ENCODE results near the gene RNF225. TPM values are rescaled to one million over a fixed set of nuclear protein-coding genes. Genes with fewer than 3 reads are reported as not detected.

The RNF225 gene
- total RNA-seq, 4 donors from 2014 or later, result not detected

DNA sequence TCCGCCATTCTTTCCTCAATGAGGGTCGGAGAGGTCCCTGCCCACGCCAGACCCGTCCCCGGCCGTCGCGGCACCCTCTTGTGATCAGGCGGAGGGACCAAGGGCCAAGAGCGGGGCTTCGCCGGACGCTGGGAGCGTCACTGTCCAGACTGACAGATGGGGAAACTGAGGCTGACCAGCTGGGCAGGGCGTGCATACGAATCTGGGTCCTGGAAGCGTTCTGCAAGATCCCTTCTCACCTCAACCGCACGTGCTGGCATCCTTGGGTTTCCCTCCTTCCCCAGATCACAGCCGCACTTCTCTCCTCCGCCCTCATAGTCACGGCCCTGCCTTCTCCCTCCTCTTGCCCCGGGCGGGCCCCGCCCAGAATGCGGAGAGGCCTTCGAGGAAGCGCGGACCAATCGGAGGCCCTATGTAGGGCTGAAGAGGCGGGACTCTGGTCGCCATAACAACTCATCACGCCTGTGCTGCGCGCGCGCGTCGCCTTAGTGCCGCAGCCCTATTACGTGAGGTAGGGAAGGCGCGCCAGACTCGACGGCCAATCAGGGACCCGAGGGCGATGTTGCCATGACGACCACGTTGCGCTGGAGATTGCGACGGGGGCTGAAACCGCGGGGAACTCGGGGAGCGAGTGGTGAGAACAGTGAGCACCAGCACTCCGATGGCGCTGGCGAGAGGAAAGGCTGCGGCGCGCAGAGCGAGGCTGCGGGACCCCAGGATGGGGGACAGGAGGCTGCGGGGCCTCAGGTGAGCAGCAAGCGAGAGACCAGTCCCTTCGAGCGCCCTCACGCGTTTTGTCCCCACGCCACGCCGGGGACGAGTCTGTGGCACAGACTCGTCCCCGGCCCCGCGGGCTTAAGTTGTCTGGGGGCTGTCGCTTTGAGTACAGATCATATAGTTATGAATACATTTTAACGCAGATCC, 5.7 kb downstream of the RNF225 start:
- TF ChIP-seq, protein P1, sequence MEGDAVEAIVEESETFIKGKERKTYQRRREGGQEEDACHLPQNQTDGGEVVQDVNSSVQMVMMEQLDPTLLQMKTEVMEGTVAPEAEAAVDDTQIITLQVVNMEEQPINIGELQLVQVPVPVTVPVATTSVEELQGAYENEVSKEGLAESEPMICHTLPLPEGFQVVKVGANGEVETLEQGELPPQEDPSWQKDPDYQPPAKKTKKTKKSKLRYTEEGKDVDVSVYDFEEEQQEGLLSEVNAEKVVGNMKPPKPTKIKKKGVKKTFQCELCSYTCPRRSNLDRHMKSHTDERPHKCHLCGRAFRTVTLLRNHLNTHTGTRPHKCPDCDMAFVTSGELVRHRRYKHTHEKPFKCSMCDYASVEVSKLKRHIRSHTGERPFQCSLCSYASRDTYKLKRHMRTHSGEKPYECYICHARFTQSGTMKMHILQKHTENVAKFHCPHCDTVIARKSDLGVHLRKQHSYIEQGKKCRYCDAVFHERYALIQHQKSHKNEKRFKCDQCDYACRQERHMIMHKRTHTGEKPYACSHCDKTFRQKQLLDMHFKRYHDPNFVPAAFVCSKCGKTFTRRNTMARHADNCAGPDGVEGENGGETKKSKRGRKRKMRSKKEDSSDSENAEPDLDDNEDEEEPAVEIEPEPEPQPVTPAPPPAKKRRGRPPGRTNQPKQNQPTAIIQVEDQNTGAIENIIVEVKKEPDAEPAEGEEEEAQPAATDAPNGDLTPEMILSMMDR (IDR thresholded peaks at IDR 0.05; ENCODE audit: low read depth), result no peak

DNA sequence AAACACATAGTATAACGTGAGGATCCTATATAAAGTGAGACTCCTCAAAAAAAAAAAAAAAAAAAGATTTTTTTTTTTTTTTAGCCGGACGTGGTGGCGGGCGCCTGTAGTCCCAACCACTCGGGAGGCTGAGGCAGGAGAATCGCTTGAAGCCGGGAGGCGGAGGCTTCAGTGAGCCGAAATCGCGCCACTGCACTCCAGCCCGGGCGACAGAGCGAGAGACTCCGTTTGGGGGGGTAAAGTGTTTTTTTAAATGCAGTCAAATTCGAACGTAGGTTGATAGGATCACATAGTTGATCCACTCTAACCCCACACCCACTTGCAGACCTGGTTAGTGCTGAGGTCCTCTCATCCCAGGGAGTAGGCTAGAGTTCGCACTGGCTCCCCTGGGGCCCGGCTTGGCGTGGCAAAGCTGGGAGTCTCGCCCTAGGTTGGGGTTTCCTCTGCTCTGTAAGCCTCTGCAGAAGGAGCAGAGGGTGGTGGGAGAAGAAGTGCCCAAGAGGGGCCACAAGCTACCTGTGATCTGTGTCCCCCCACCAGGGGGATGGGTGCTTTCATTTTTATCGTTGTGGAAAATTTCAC, 6.5 kb downstream of the RNF225 start:
- TF ChIP-seq, protein P1 (IDR thresholded peaks at IDR 0.05; ENCODE audit: low read depth), result no peak

DNA sequence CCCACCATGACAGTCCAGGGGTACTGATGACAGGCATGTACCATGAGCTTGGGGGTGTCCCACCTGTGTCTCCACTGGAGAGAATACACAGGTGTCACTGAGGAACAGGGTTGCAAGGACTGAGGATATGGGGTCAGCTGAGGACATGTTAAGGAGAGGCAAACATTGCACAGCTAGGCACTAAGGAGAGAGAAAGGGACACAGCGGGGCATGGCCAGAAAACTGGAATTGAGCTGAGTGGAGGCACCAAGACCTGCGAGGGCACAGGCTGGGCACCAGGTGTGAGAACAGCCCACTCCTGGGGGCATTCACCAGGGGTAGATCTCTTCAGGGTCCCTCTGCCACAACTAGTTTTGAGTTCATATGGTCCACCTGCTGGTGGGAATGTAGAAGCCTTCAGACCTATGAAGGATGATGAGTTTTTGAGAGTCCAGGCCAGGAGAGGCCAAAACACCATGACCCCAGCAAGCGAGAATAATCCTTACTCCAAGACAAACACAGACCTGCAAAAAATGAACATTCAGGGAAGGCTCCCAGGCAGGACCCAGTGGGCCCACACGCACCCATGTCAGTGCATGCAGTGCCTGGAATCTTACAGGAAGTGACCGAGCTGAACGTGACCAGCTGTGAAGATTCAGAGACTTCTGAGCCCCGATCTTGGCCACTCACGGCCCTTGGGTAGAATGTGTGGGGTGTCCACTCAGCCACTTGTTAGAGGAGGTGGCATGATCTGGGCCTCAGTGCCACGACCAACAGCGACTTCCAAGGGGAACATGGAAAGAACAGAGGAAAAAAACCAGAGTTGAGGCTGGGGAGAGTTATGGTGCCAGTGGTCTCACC, 11.6 kb downstream of the RNF225 start:
- TF ChIP-seq, protein P1 (IDR thresholded peaks at IDR 0.05; ENCODE audit: low read depth), result no peak

DNA sequence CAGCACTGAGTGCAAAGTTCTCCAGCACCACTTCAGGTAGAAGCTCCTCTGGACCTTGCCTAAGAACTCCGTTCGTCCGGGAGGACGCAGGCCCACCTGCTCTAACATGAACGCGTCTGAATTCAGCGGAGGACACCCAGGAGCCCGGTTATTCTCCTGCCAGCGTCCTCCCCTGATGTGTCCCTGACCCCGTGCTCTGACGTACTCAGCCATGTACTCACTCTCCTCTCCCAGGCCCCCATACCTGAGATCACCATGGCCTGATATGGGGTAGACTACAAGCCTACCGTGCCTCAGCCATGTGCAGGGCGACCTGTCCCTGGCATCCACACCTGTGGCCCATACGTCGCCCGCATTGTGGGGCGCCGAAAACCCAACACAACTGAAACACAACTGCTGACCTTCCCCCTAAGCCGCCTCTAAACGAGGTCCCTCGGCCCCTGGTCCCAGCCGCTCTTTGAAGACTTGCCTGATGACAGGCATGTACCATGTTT, 12.2 kb downstream of the RNF225 start:
- TF ChIP-seq, protein P1 (IDR thresholded peaks at IDR 0.05; ENCODE audit: low read depth), result no peak

DNA sequence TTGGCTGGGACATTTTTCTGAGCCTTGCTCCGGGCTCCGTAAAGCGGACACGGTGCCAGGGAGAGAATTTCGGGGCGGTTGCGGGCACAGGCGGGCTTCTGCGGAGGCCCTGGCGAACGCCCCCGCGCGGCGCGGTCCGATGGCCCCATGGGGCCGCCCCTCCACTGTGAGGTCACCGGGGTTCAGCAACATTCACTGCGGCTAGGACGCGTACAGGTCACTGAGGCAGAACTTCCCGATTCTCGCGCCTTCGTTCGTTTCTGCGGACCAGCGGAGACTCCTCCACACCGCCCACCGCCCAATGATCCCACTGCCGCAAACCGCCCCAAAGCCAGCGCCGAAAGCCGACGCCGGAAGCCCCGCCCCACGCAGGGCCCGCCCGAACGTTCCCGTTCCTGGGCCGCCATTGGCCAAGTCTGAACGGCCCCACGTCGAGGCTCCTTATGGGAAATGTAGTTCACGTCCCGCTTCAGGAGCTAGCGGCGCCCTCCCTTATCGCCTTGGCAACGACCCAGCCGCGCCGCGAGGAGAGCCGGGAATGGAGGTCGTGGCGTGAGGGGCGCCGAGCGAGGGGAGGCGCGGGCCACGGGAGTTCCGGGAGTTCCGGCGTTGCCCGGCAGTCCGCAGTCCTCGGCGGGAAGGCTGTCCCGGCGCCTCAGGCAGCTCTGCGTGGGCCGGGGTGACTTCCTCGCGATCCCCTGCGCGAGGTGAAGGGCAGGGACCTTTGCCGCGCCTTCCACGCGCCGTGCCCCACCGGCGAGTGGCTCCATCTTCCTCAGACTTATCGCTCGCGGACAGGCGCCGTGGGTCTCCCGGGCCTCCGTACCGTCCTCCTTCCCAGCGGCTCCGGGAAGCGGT, 12.9 kb downstream of the RNF225 start, which contains the start of gene ZNF584:
TSS of gene ZNF584 (plus strand) at position 498 of the 858 bp plus-strand sequence. CDS start 499 bp downstream, outside the sequence.
- TF ChIP-seq, protein P1 (IDR thresholded peaks at IDR 0.05; ENCODE audit: low read depth), result no peak

DNA sequence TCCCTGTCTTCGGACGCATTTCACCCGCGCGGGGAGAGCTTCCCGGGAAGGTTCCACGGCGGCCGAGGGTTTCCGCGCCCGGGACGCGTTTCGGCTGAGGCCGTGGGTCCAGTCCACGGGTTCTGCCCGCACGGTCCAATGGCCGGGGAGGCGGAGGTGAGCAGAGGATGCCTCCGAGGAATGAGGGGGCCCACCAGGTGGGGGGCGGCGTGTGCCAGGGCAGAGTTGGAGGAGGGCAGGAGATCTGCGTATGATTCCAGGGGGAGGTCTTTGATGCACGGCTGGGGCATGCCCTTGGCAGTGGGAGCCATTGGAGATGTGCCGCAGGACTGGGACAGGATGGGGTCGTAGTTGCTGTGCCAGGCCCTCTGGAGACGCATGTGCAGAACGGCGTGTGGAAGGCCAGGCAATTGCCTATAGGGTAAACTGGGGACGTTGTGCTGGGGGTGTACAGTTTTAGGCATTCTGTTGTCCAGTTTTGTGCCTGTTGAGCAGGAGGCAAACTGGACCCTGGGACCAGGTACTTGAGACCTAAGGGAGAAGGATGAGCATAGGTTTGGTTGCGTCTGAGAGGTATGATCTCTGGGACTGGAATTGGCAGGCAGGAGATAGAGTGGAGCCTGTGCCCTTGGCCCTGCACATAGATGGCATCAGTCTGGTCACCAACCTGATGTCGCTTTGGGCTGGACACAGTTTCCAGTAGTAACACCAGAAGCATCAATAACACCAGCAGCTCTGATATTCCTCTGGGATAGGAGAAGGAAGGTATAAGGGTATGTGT, 13.7 kb downstream of the RNF225 start:
- TF ChIP-seq, protein P1 (IDR thresholded peaks at IDR 0.05; ENCODE audit: low read depth), result no peak
